ENCODE data around the gene VIPAS39. TPM values are rescaled to one million over a fixed set of nuclear protein-coding genes. Genes with fewer than 3 reads are reported as not detected.

Gene VIPAS39
- total RNA-seq, 1 donor from 2014 or later: 29.7 TPM

GRCh38 chr14:77406086-77406485, 51.3 kb downstream of the VIPAS39 start:
- peaks cover 4% of the 10 kb centered on the region for H3K27me3 Mint-ChIP-seq (ENCODE audit: insufficient read depth, low read depth)
- Histone ChIP-seq H3K4me3 (no peak overlapping the region), H3K9ac (no peak overlapping the region), H3K9me3 (ENCODE audit: low read depth) (no peaks in the 10 kb centered on the region), H3K4me2 (no peak overlapping the region), H3K4me1 (no peaks in the 10 kb centered on the region), H3K27ac (no peak overlapping the region), H3K27me3 (no peaks in the 10 kb centered on the region), H3K36me3 (no peaks in the 10 kb centered on the region), H4K20me1 (ENCODE audit: low read depth) (no peaks in the 10 kb centered on the region), H3F3A (ENCODE audit: low read depth) (no peaks in the 10 kb centered on the region), H2AFZ (replicated peaks) (no peak overlapping the region), H3K79me2 (ENCODE audit: low read depth) (no peaks in the 10 kb centered on the region)
- TF ChIP-seq EZH2phosphoT487 (IDR thresholded peaks at IDR 0.05): no peak
- TF ChIP-seq EZH2 (IDR thresholded peaks at IDR 0.05): no peak
- no peak for TF ChIP-seq CTCF (IDR thresholded peaks at IDR 0.05)
- H3K36me3 Mint-ChIP-seq: no peaks in the 10 kb centered on the region
- H3K4me1 Mint-ChIP-seq: no peaks in the 10 kb centered on the region
- H3K27ac Mint-ChIP-seq: no peak overlapping the region
- no peak overlapping the region for H3K4me3 Mint-ChIP-seq
- no peaks in the 10 kb centered on the region for H3K9me3 Mint-ChIP-seq
- DNase-seq (ENCODE audit: low spot score): no peak

GRCh38 chr14:77403768-77404167, 53.6 kb downstream of the VIPAS39 start:
- Mint-ChIP-seq H3K27ac (no peak overlapping the region), H3K4me1 (no peaks in the 10 kb centered on the region), H3K4me3 (no peak overlapping the region), H3K9me3 (no peaks in the 10 kb centered on the region), H3K36me3 (no peaks in the 10 kb centered on the region), H3K27me3 (ENCODE audit: insufficient read depth, low read depth) (peaks cover 3% of the 10 kb centered on the region)
- Histone ChIP-seq H3F3A (ENCODE audit: low read depth) (no peaks in the 10 kb centered on the region), H3K4me2 (no peak overlapping the region), H3K27me3 (no peaks in the 10 kb centered on the region), H4K20me1 (ENCODE audit: low read depth) (no peaks in the 10 kb centered on the region), H3K79me2 (ENCODE audit: low read depth) (no peaks in the 10 kb centered on the region), H3K9ac (no peak overlapping the region), H3K4me1 (no peaks in the 10 kb centered on the region), H3K4me3 (no peak overlapping the region), H2AFZ (replicated peaks) (no peak overlapping the region), H3K9me3 (ENCODE audit: low read depth) (no peaks in the 10 kb centered on the region), H3K27ac (no peak overlapping the region), H3K36me3 (no peaks in the 10 kb centered on the region)
- TF ChIP-seq CTCF (IDR thresholded peaks at IDR 0.05) (no peak), EZH2 (IDR thresholded peaks at IDR 0.05) (no peak), EZH2phosphoT487 (IDR thresholded peaks at IDR 0.05) (no peak)
- no peak for DNase-seq (ENCODE audit: low spot score)

DNA sequence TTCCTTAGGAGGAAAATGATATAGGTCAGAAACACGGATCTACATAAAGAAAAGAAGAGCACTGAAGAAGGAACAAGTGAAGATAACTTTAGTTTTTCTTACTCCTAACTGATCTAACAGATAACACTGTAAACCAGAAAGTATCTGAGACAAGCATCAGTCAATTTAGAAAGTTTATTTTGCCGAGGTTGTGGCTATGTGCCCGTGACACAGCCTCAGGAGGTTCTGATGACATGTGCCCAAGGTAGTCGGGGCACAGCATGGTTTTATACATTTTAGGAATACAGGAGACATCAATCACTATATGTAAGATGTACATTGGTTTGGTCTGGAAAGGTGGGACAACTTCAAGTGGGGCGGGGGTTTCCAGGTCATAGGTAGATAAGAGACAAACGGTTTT, 57.2 kb downstream of the VIPAS39 start:
- Histone ChIP-seq H3K4me2 (no peak overlapping the region), H3K27ac (no peak overlapping the region), H3K4me3 (no peak overlapping the region), H3K36me3 (no peaks in the 10 kb centered on the region), H3K9me3 (ENCODE audit: low read depth) (no peaks in the 10 kb centered on the region), H2AFZ (replicated peaks) (no peak overlapping the region), H4K20me1 (ENCODE audit: low read depth) (no peaks in the 10 kb centered on the region), H3K9ac (no peak overlapping the region), H3F3A (ENCODE audit: low read depth) (no peaks in the 10 kb centered on the region), H3K27me3 (no peaks in the 10 kb centered on the region), H3K79me2 (ENCODE audit: low read depth) (no peaks in the 10 kb centered on the region), H3K4me1 (no peaks in the 10 kb centered on the region)
- peaks cover 5% of the 10 kb centered on the region for H3K36me3 Mint-ChIP-seq
- no peak for DNase-seq (ENCODE audit: low spot score)
- H3K9me3 Mint-ChIP-seq: peaks cover 4% of the 10 kb centered on the region
- no peak overlapping the region for H3K4me3 Mint-ChIP-seq
- no peak overlapping the region for H3K27ac Mint-ChIP-seq
- TF ChIP-seq CTCF (IDR thresholded peaks at IDR 0.05) (no peak), EZH2phosphoT487 (IDR thresholded peaks at IDR 0.05) (no peak), EZH2 (IDR thresholded peaks at IDR 0.05) (no peak)
- no peaks in the 10 kb centered on the region for H3K4me1 Mint-ChIP-seq
- no peaks in the 10 kb centered on the region for H3K27me3 Mint-ChIP-seq (ENCODE audit: insufficient read depth, low read depth)

Data from neural progenitor cell (in vitro differentiated cells).